A549 (cell line): Measurements from ENCODE around the gene TREML1. TPM values are rescaled to one million over a fixed set of nuclear protein-coding genes. Genes with fewer than 3 reads are reported as not detected.
A peak's percentile ranks its signal among the peaks of the same experiment; 100 is the strongest.

Experiments
- ATAC-seq, 2 experiments: fragments of 200-7000 bp in 1 of 2; fragments of >200 bp in 1 of 2; cut with Nextera tagmentation in 1 of 2; cut with Tn5 transposase in 1 of 2; 3 replicates each; pipeline versions ENCODE4 v1.8.0 to v1.9.1; 2018 to 2020; ENCODE audit warnings: mild to moderate bottlenecking in 1 of 2, moderate library complexity in 1 of 2
- CTCF ChIA-PET: fragments of 300-600 bp; sonication (Branson Sonifier 250); formaldehyde crosslinking; extraction: SDS; loops from one replicate; lab custom pipeline; 2021; ENCODE audit warnings: antibody characterized with exemption, inconsistent platforms; lab: Yijun Ruan, JAX
- POLR2A ChIA-PET: fragments of 350-600 bp; formaldehyde crosslinking; extraction: SDS; loops from one replicate; lab custom pipeline; 2021; ENCODE audit warnings: antibody characterized with exemption, inconsistent platforms; lab: Yijun Ruan, JAX
- DNase-seq, 2 experiments: peaks; one replicate each; pipeline versions ENCODE4 v3.0.0 to v3.0.0-alpha.2; 2011 to 2016; ENCODE audit warnings: low read depth in 1 of 2, low spot score in 1 of 2
- FAIRE-seq: peaks from 2 replicates; lab custom pipeline; 2011; peaks lifted over from hg19 to GRCh38; lab: Jason Lieb, UNC
- H3K27ac ChIP-seq, 2 experiments: fragments of >200 bp; sonication (Bioruptor Twin); formaldehyde crosslinking; 3 replicates each; pipeline ENCODE4 v1.5.1; 2016 to 2017
- H3K4me1 ChIP-seq: fragments of >200 bp; sonication (Bioruptor Twin); formaldehyde crosslinking; 3 replicates; pipeline ENCODE4 v1.6.1; 2016
- H3K4me2 ChIP-seq: fragments of >200 bp; sonication (Bioruptor Twin); formaldehyde crosslinking; 3 replicates; pipeline ENCODE4 v1.6.1; 2016
- H3K4me3 ChIP-seq: fragments of >200 bp; sonication (Bioruptor Twin); formaldehyde crosslinking; 3 replicates; pipeline ENCODE4 v1.5.1; 2016
- H3K9me3 ChIP-seq: fragments of >200 bp; sonication (Bioruptor Twin); formaldehyde crosslinking; 3 replicates; pipeline ENCODE4 v1.6.1; 2016
- ATOH8 ChIP-seq: fragments of 250-450 bp; sonication (Bioruptor Pico); IDR thresholded peaks from 2 replicates; pipeline ENCODE4 v1.5.0; 2020; ENCODE audit warnings: low read depth, mild to moderate bottlenecking, moderate library complexity
- BHLHE40 ChIP-seq: IDR thresholded peaks from 2 replicates; pipeline ENCODE4 v1.6.1; 2012; ENCODE audit warnings: low read depth, low read length, inconsistent platforms
- CHD2 ChIP-seq: fragments of 150-350 bp; IDR thresholded peaks from 2 replicates; pipeline ENCODE4 v1.6.1; 2014; ENCODE audit warnings: low read length; ENCODE audit not compliant: partially characterized antibody
- CTCF ChIP-seq: fragments of >200 bp; sonication (Bioruptor Twin); formaldehyde crosslinking; IDR thresholded peaks from 3 replicates; pipeline ENCODE4 v1.5.1; 2016
- ESRRA ChIP-seq: fragments of 150-350 bp; IDR thresholded peaks from 2 replicates; pipeline ENCODE4 v1.6.1; 2014; ENCODE audit warnings: mild to moderate bottlenecking, low read length, borderline replicate concordance
- FOSL2 ChIP-seq, 2 experiments: fragments of 450-650 bp in 1 of 2; fragments of >200 bp in 1 of 2; sonication (Bioruptor Twin) in 1 of 2; formaldehyde crosslinking; IDR thresholded peaks; 2 replicates each; pipeline versions ENCODE4 v1.5.0 to v1.6.1; 2016 to 2020; ENCODE audit warnings: mild to moderate bottlenecking in 1 of 2, moderate library complexity in 1 of 2
- FOXS1 ChIP-seq: fragments of 250-450 bp; sonication (Bioruptor Pico); IDR thresholded peaks from 2 replicates; pipeline ENCODE4 v1.5.0; 2020; ENCODE audit warnings: mild to moderate bottlenecking, moderate library complexity
- GATA3 ChIP-seq: IDR thresholded peaks from 2 replicates; pipeline ENCODE4 v1.6.1; 2012; ENCODE audit warnings: borderline replicate concordance
- HDAC2 ChIP-seq: fragments of 200-600 bp; sonication (generic); IDR thresholded peaks from 2 replicates; pipeline ENCODE4 v1.6.1; 2016
- HEYL ChIP-seq: fragments of 250-450 bp; sonication (Bioruptor Pico); IDR thresholded peaks from 2 replicates; pipeline ENCODE4 v1.8.0; 2021; ENCODE audit warnings: mild to moderate bottlenecking, moderate library complexity
- HOXB13 ChIP-seq: fragments of 250-450 bp; sonication (Bioruptor Pico); IDR thresholded peaks from 2 replicates; pipeline ENCODE4 v1.5.0; 2020; ENCODE audit warnings: low read depth, mild to moderate bottlenecking, moderate library complexity
- KDM1A ChIP-seq: fragments of 200-600 bp; sonication (generic); IDR thresholded peaks from 2 replicates; pipeline ENCODE4 v1.6.1; 2016; ENCODE audit warnings: low read depth, mild to moderate bottlenecking
- MAX ChIP-seq: IDR thresholded peaks from 2 replicates; pipeline ENCODE4 v1.6.1; 2012
- NFE2L2 ChIP-seq: fragments of 150-350 bp; conservative IDR thresholded peaks from 2 replicates; pipeline ENCODE4 v1.6.1; 2014; ENCODE audit warnings: low read length
- NR3C1 ChIP-seq: fragments of >200 bp; sonication (Bioruptor Twin); formaldehyde crosslinking; IDR thresholded peaks from 3 replicates; pipeline ENCODE4 v1.6.1; 2017
- POLR2A ChIP-seq: IDR thresholded peaks from 2 replicates; pipeline ENCODE4 v1.6.1; 2012; ENCODE audit warnings: mild to moderate bottlenecking, low read length
- RAD21 ChIP-seq, 2 experiments: fragments of >200 bp in 1 of 2; sonication (Bioruptor Twin) in 1 of 2; formaldehyde crosslinking in 1 of 2; IDR thresholded peaks in 1 of 2; conservative IDR thresholded peaks in 1 of 2; 2 replicates in 1 of 2; 3 replicates in 1 of 2; pipeline ENCODE4 v1.6.1; 2012 to 2018; ENCODE audit warnings: inconsistent platforms in 1 of 2
- SMC3 ChIP-seq: fragments of >200 bp; sonication (Bioruptor Twin); formaldehyde crosslinking; IDR thresholded peaks from 3 replicates; pipeline ENCODE4 v1.6.1; 2018; ENCODE audit warnings: inconsistent platforms
- SREBF2 ChIP-seq: fragments of 450-650 bp; IDR thresholded peaks from 2 replicates; pipeline ENCODE4 v1.6.1; 2014; ENCODE audit warnings: mild to moderate bottlenecking, moderate library complexity
- WGBS: methylation state at CpG from one replicate; pipeline ENCODE4 v1.1.6; 2017; ENCODE audit errors: missing lambda C conversion rate; 5-methylcytosine and 5-hydroxymethylcytosine counted together
- polyA plus RNA-seq, 4 experiments: library from polyadenylated mRNA; depleted of rRNA in 3 of 4; stranded (reverse); fragments of >200 nt; fragmentation: RNase III in 1 of 4; extraction: RNeasy Plus Mini Kit Qiagen cat#74134 plus additional on column Dnase treatment in 1 of 4; gene quantifications; 2 replicates in 3 of 4; 3 replicates in 1 of 4; pipeline ENCODE4 v1.2.3, GENCODE V29; 2011 to 2017

TREML1 gene
- polyA plus RNA-seq, 2 of the 4 experiments (the other 2 are of a cell fraction): not detected

GRCh38 chr6:41186031-41186562, 31.9 kb upstream of the TREML1 start (continued):
- no peak for TF ChIP-seq MAX
- TF ChIP-seq HOXB13 (CRISPR knock-in tag): no peak
- no peak for TF ChIP-seq POLR2A
- TF ChIP-seq, all 56 proteins: peak for 0

- ChIA-PET POLR2A (no interaction called here), CTCF (interaction anchor here (0.9 to 1.2 kb wide), 2 partner anchors 93 to 115 kb away, joined by 3 read pairs; no protein-coding TSS in a partner anchor)
- Histone ChIP-seq H3K9me3 (peaks cover 6% of the 10 kb centered on the region; the same call in 2 of the 3 replicates), H3K4me3 (no peak overlapping the region), H3K4me1 (no peaks in the 10 kb centered on the region), H3K27ac (no peak overlapping the region), H3K4me2 (no peak overlapping the region)
- 32% methylated on average over 7 of the region's 7 CpGs for WGBS
- no peak for TF ChIP-seq ESRRA
- TF ChIP-seq HOXB13 (CRISPR knock-in tag): no peak
- no peak for TF ChIP-seq ATOH8 (CRISPR knock-in tag)
- TF ChIP-seq KDM1A: no peak
- no peak for TF ChIP-seq HDAC2
- TF ChIP-seq FOXS1 (CRISPR knock-in tag): no peak
- no peak for TF ChIP-seq FOSL2 (IDR thresholded peaks at IDR 0.05)
- no peak for TF ChIP-seq FOSL2 (CRISPR knock-in tag; IDR thresholded peaks at IDR 0.05)
- FAIRE-seq (no peak), DNase-seq (no peak), ATAC-seq (no peak)
Measured at GRCh38 chr6:41184761-41185160, 30.6 kb upstream of the TREML1 start.

- peak; percentile 34 to 66 for DNase-seq
- 43% methylated on average over 4 of the region's 4 CpGs for WGBS
- Histone ChIP-seq H3K4me3 (no peak overlapping the region), H3K27ac (no peak overlapping the region), H3K4me2 (no peak overlapping the region)
- POLR2A ChIA-PET: no interaction called here
- CTCF ChIA-PET: interaction anchor here (0.6 to 2.9 kb wide), 11 partner anchors 9 to 1824 kb away, joined by 3 to 14 read pairs (median 5); no protein-coding TSS in a partner anchor
- peak; percentile 94 to 98 for ATAC-seq
- peak; percentile 45; the same call in 2 of the 3 replicates for TF ChIP-seq CTCF
- TF ChIP-seq RAD21 (conservative IDR thresholded peaks at IDR 0.05 in 1 of 2, IDR thresholded peaks at IDR 0.05 in 1 of 2): peak in 1 of 2 experiments; percentile 56; a peak in 2 of 5 replicates
- TF ChIP-seq KDM1A: no peak
- peak; percentile 17; the same call in 1 of the 3 replicates for TF ChIP-seq SMC3
- no peak for TF ChIP-seq NFE2L2
- no peak for TF ChIP-seq BHLHE40
- TF ChIP-seq, all 56 proteins: peak for 3
- Histone ChIP-seq H3K4me1 (no peaks in the 10 kb centered on the region), H3K9me3 (no peaks in the 10 kb centered on the region)
- FAIRE-seq: no peak
Measured at GRCh38 chr6:41182069-41183034, 28.2 kb upstream of the TREML1 start.

GRCh38 chr6:41181566-41181965, 27.4 kb upstream of the TREML1 start:
- no peak for FAIRE-seq
- no peak for TF ChIP-seq GATA3
- no peak for TF ChIP-seq CHD2
- no peak for TF ChIP-seq SREBF2
- no peak for TF ChIP-seq NR3C1
- TF ChIP-seq HEYL (CRISPR knock-in tag): no peak
- Histone ChIP-seq H3K4me1 (no peaks in the 10 kb centered on the region), H3K9me3 (no peaks in the 10 kb centered on the region), H3K4me2 (no peak overlapping the region), H3K4me3 (no peak overlapping the region), H3K27ac (no peak overlapping the region)
- POLR2A ChIA-PET: no interaction called here
- DNase-seq: no peak
- 0% methylated on average over 1 of the region's 1 CpG for WGBS
- ATAC-seq: no peak
- CTCF ChIA-PET: interaction anchor here (1.3 to 2.9 kb wide), 7 partner anchors 10 to 89 kb away, joined by 3 to 14 read pairs (median 5); no protein-coding TSS in a partner anchor
